Activated CD8-positive, alpha-beta T cell treated with anti-CD3 and anti-CD28 coated beads, Interleukin-2, amount 10 ng/mL, durations not matched to agents 7 days and 5 days (primary cell): Measurements from ENCODE around the gene ACP4. TPM values are rescaled to one million over a fixed set of nuclear protein-coding genes. Genes with fewer than 3 reads are reported as not detected.
A peak's percentile ranks its signal among the peaks of the same experiment; 100 is the strongest.
"Not testable (repeated sequence)": the region's sequence is repeated elsewhere in the genome, so short reads cannot be mapped to it uniquely, and the experiment has no call there.

Experiments used
- ATAC-seq: fragments of 150-1000 bp; cut with Tn5 transposase; one replicate; pipeline ENCODE4 v1.10.0; 2021; ENCODE audit warnings: moderate library complexity
- CTCF ChIA-PET: fragments of 350-600 bp; sonication (Branson Sonifier 250); formaldehyde crosslinking; loops from one replicate; lab custom pipeline; 2021; ENCODE audit warnings: antibody characterized with exemption; lab: Charles Lee
- POLR2A ChIA-PET: fragments of 350-600 bp; sonication (Branson Sonifier 250); formaldehyde crosslinking; loops from one replicate; lab custom pipeline; 2021; ENCODE audit warnings: antibody characterized with exemption; lab: Charles Lee
- DNase-seq: peaks from one replicate; pipeline ENCODE4 v3.0.0-alpha.2; 2020
- H3K27ac Mint-ChIP-seq: one replicate; pipeline ENCODE4 v1.8.0; 2021; ENCODE audit warnings: mild to moderate bottlenecking, mixed read lengths
- H3K27me3 Mint-ChIP-seq: one replicate; pipeline ENCODE4 v1.8.0; 2021; ENCODE audit warnings: low read depth, mixed read lengths
- H3K36me3 Mint-ChIP-seq: one replicate; pipeline ENCODE4 v1.8.0; 2021; ENCODE audit warnings: low read depth, mixed read lengths
- H3K4me1 Mint-ChIP-seq: one replicate; pipeline ENCODE4 v1.8.0; 2021; ENCODE audit warnings: low read depth, mixed read lengths
- H3K4me3 Mint-ChIP-seq: one replicate; pipeline ENCODE4 v1.8.0; 2021; ENCODE audit warnings: mild to moderate bottlenecking, mixed read lengths
- H3K9me3 Mint-ChIP-seq: one replicate; pipeline ENCODE4 v1.8.0; 2022; ENCODE audit warnings: mixed read lengths; ENCODE audit not compliant: insufficient read depth
- total RNA-seq, 2 experiments: library from RNA; stranded (reverse); gene quantifications; one replicate each; pipeline ENCODE4 v1.2.3, GENCODE V29; 2021

ACP4 gene
- total RNA-seq, 2 experiments from 2014 or later = not detected

GRCh38 chr19:50799547-50799851, 9.3 kb downstream of the ACP4 start:
- H3K27ac Mint-ChIP-seq = no peak overlapping the region
- H3K36me3 Mint-ChIP-seq = peaks cover 46% of the 10 kb centered on the region
- POLR2A ChIA-PET = no interaction called here
- peaks cover 28% of the 10 kb centered on the region for H3K4me1 Mint-ChIP-seq
- CTCF ChIA-PET = no interaction called here
- ATAC-seq (no peak), DNase-seq (no peak)
- no peak overlapping the region for H3K4me3 Mint-ChIP-seq
- H3K27me3 Mint-ChIP-seq = no peaks in the 10 kb centered on the region
- no peaks in the 10 kb centered on the region for H3K9me3 Mint-ChIP-seq

GRCh38 chr19:50801107-50801506, 10.9 kb downstream of the ACP4 start:
- Mint-ChIP-seq H3K9me3 (no peaks in the 10 kb centered on the region), H3K27ac (peak overlapping the region; percentile 13), H3K4me3 (no peak overlapping the region), H3K36me3 (peaks cover 40% of the 10 kb centered on the region), H3K4me1 (peaks cover 36% of the 10 kb centered on the region), H3K27me3 (no peaks in the 10 kb centered on the region)
- DNase-seq (no peak), ATAC-seq (no peak)
- CTCF ChIA-PET = interaction anchor here (1.1 kb wide), 1 partner anchor 121 kb away, joined by 3 read pairs; no protein-coding TSS in a partner anchor
- POLR2A ChIA-PET = no interaction called here

GRCh38 chr19:50803633-50804419, 13.6 kb downstream of the ACP4 start:
- no peaks in the 10 kb centered on the region for H3K27me3 Mint-ChIP-seq
- DNase-seq (no peak), ATAC-seq (peak; percentile 29)
- peak overlapping the region; percentile 100 for H3K27ac Mint-ChIP-seq
- H3K36me3 Mint-ChIP-seq = peaks cover 34% of the 10 kb centered on the region
- H3K4me3 Mint-ChIP-seq = peak overlapping the region; percentile 99
- POLR2A ChIA-PET = interaction anchor here (0.6 to 2.7 kb wide), 7 partner anchors 10 to 1997 kb away, joined by 3 to 29 read pairs (median 5); no protein-coding TSS in a partner anchor
- peaks cover 37% of the 10 kb centered on the region for H3K4me1 Mint-ChIP-seq
- CTCF ChIA-PET = interaction anchor here (1.2 to 1.7 kb wide), 2 partner anchors 247 to 266 kb away, joined by 3 to 5 read pairs; no protein-coding TSS in a partner anchor
- no peaks in the 10 kb centered on the region for H3K9me3 Mint-ChIP-seq

- H3K27me3 Mint-ChIP-seq = no peaks in the 10 kb centered on the region
- no peaks in the 10 kb centered on the region for H3K9me3 Mint-ChIP-seq
- POLR2A ChIA-PET = interaction anchor here (0.6 to 2.7 kb wide), 13 partner anchors 11 to 1998 kb away, joined by 3 to 29 read pairs (median 4); partner anchors contain the start of genes KLK15 and NUP62
- peaks cover 37% of the 10 kb centered on the region for H3K4me1 Mint-ChIP-seq
- CTCF ChIA-PET = interaction anchor here (1.2 to 1.7 kb wide), 3 partner anchors 117 to 267 kb away, joined by 3 to 5 read pairs (median 3); no protein-coding TSS in a partner anchor
- peak overlapping the region; percentile 100 for H3K27ac Mint-ChIP-seq
- peaks cover 34% of the 10 kb centered on the region for H3K36me3 Mint-ChIP-seq
- peak overlapping the region; percentile 99 for H3K4me3 Mint-ChIP-seq
- DNase-seq (peak; percentile 99), ATAC-seq (peak; percentile 98)
Observed at GRCh38 chr19:50804420-50805272, 14.4 kb downstream of the ACP4 start.

GRCh38 chr19:50808856-50809255, 18.6 kb downstream of the ACP4 start:
- Mint-ChIP-seq H3K27ac (no peak overlapping the region), H3K4me1 (peaks cover 13% of the 10 kb centered on the region), H3K27me3 (peaks cover 12% of the 10 kb centered on the region), H3K36me3 (peaks cover 4% of the 10 kb centered on the region), H3K4me3 (no peak overlapping the region), H3K9me3 (no peaks in the 10 kb centered on the region)
- ChIA-PET CTCF (no interaction called here), POLR2A (no interaction called here)
- DNase-seq (no peak), ATAC-seq (no peak)

GRCh38 chr19:50811622-50812238, 21.5 kb downstream of the ACP4 start:
- H3K4me3 Mint-ChIP-seq, POLR2A ChIA-PET, CTCF ChIA-PET, DNase-seq, H3K4me1 Mint-ChIP-seq, ATAC-seq, H3K27ac Mint-ChIP-seq, H3K9me3 Mint-ChIP-seq, H3K36me3 Mint-ChIP-seq: not testable (repeated sequence)
- H3K27me3 Mint-ChIP-seq = peaks cover 18% of the 10 kb centered on the region

GRCh38 chr19:50812474-50812873, 22.3 kb downstream of the ACP4 start:
- Mint-ChIP-seq H3K36me3 (no peaks in the 10 kb centered on the region), H3K27ac (no peak overlapping the region), H3K4me1 (peaks cover 5% of the 10 kb centered on the region), H3K9me3 (no peaks in the 10 kb centered on the region), H3K4me3 (no peak overlapping the region), H3K27me3 (peaks cover 23% of the 10 kb centered on the region)
- peak; percentile 50 for ATAC-seq
- ChIA-PET POLR2A (no interaction called here), CTCF (no interaction called here)
- DNase-seq = no peak

- DNase-seq (no peak), ATAC-seq (no peak)
- H3K4me3 Mint-ChIP-seq = no peak overlapping the region
- no peak overlapping the region for H3K27ac Mint-ChIP-seq
- peaks cover 37% of the 10 kb centered on the region for H3K27me3 Mint-ChIP-seq
- H3K9me3 Mint-ChIP-seq = no peaks in the 10 kb centered on the region
- POLR2A ChIA-PET = interaction anchor here (0.9 kb wide), 1 partner anchor 10 kb away, joined by 4 read pairs; no protein-coding TSS in a partner anchor
- CTCF ChIA-PET = no interaction called here
- H3K4me1 Mint-ChIP-seq = peaks cover 25% of the 10 kb centered on the region
- H3K36me3 Mint-ChIP-seq = no peaks in the 10 kb centered on the region
Observed at GRCh38 chr19:50814883-50815282, 24.7 kb downstream of the ACP4 start.

- H3K4me1 Mint-ChIP-seq = peaks cover 30% of the 10 kb centered on the region
- H3K27ac Mint-ChIP-seq = no peak overlapping the region
- no peaks in the 10 kb centered on the region for H3K36me3 Mint-ChIP-seq
- peaks cover 41% of the 10 kb centered on the region for H3K27me3 Mint-ChIP-seq
- H3K9me3 Mint-ChIP-seq = no peaks in the 10 kb centered on the region
- H3K4me3 Mint-ChIP-seq = no peak overlapping the region
- ATAC-seq = no peak
- CTCF ChIA-PET = no interaction called here
- POLR2A ChIA-PET = interaction anchor here (0.9 kb wide), 1 partner anchor 10 kb away, joined by 4 read pairs; no protein-coding TSS in a partner anchor
- no peak for DNase-seq
Observed at GRCh38 chr19:50815439-50815838, 25.2 kb downstream of the ACP4 start.

- CTCF ChIA-PET = no interaction called here
- ATAC-seq (peak; percentile 79), DNase-seq (peak; percentile 61)
- Mint-ChIP-seq H3K4me1 (peaks cover 33% of the 10 kb centered on the region), H3K36me3 (no peaks in the 10 kb centered on the region), H3K4me3 (peak overlapping the region; percentile 67), H3K9me3 (no peaks in the 10 kb centered on the region), H3K27me3 (peaks cover 50% of the 10 kb centered on the region), H3K27ac (peak overlapping the region; percentile 74)
- POLR2A ChIA-PET = interaction anchor here (4.0 kb wide), 1 partner anchor 14 kb away, joined by 26 read pairs; no protein-coding TSS in a partner anchor
Observed at GRCh38 chr19:50817941-50818858, 28.0 kb downstream of the ACP4 start.
